K562 (cell line): ENCODE results near the gene TRNAU1AP. TPM values are rescaled to one million over a fixed set of nuclear protein-coding genes. Genes with fewer than 3 reads are reported as not detected.

Experiments
- ATAC-seq: fragments of 200-7000 bp; cut with Tn5 transposase; 3 replicates; pipeline ENCODE4 v1.9.1; 2020; ENCODE audit warnings: moderate library complexity
- BruUV-seq: library from RNA; stranded (reverse); fragments of 400-500 nt; replicated peaks from 2 replicates; lab custom pipeline; 2021; lab: Mats Ljungman, UMichigan
- CTCF ChIA-PET: fragments of 300-600 bp; formaldehyde crosslinking; extraction: SDS; loops from one replicate; lab custom pipeline; 2021; ENCODE audit warnings: low intra/inter-chr PET ratio; lab: Yijun Ruan, JAX
- POLR2A ChIA-PET: fragments of 300-600, 350-650 bp; sonication (Branson Sonifier 250); formaldehyde crosslinking; extraction: SDS; loops from one replicate; lab custom pipeline; 2021; ENCODE audit warnings: antibody characterized with exemption, inconsistent platforms; lab: Yijun Ruan, JAX
- DNase-seq, 4 experiments: peaks; one replicate each; pipeline versions ENCODE4 v3.0.0 to v3.0.0-alpha.2; 2011 to 2018; ENCODE audit warnings: low spot score in 3 of 4, mixed read lengths in 3 of 4; ENCODE audit errors: extremely low read depth in 1 of 4
- FAIRE-seq: peaks from 2 replicates; lab custom pipeline; 2011; peaks lifted over from hg19 to GRCh38; lab: Jason Lieb, UNC
- H2AFZ ChIP-seq: 2 replicates; pipeline ENCODE4 v1.6.0; 2011; ENCODE audit warnings: low read depth, low read length, control low read depth, inconsistent platforms
- H3K27ac ChIP-seq: fragments of 200-600 bp; 3 replicates; pipeline ENCODE4 v1.8.0; 2011; ENCODE audit warnings: low read depth, mild to moderate bottlenecking, control low read depth, inconsistent platforms, low read length, moderate library complexity, mixed read lengths; ENCODE audit errors: extremely low read depth
- H3K27me3 ChIP-seq, 2 experiments: fragments of 300-600 bp in 1 of 2; 2 replicates in 1 of 2; 3 replicates in 1 of 2; pipeline versions ENCODE4 v1.6.0 to v1.8.0; 2011; ENCODE audit warnings: inconsistent platforms in 2 of 2, low read length in 2 of 2, mild to moderate bottlenecking in 1 of 2, mixed read lengths in 1 of 2, moderate library complexity in 1 of 2; ENCODE audit not compliant: control insufficient read depth in 2 of 2, insufficient read depth in 2 of 2
- H3K36me3 ChIP-seq: fragments of 300-600 bp; 3 replicates; pipeline ENCODE4 v1.8.0; 2011; ENCODE audit warnings: mild to moderate bottlenecking, low read length, inconsistent platforms; ENCODE audit not compliant: control insufficient read depth, insufficient read depth
- H3K4me1 ChIP-seq, 2 experiments: fragments of 200-600 bp in 1 of 2; replicated peaks in 1 of 2; 2 replicates in 1 of 2; 3 replicates in 1 of 2; pipeline versions ENCODE4 v1.5.1 to v1.8.0; 2011; ENCODE audit warnings: inconsistent platforms in 2 of 2, low read length in 2 of 2, mild to moderate bottlenecking in 1 of 2, mixed read lengths in 1 of 2, moderate library complexity in 1 of 2; ENCODE audit not compliant: control insufficient read depth in 2 of 2, insufficient read depth in 2 of 2
- H3K4me2 ChIP-seq: 2 replicates; pipeline ENCODE4 v1.6.1; 2011; ENCODE audit warnings: low read length, control low read depth, inconsistent platforms, mixed read lengths; ENCODE audit not compliant: insufficient read depth
- H3K4me3 ChIP-seq: fragments of 200-600 bp; sonication (generic), shearing (Covaris generic); 2 replicates; pipeline ENCODE4 v1.5.1; 2016; ENCODE audit warnings: control low read depth, inconsistent platforms
- H3K79me2 ChIP-seq: fragments of 200-600 bp; 3 replicates; pipeline ENCODE4 v1.8.0; 2011; ENCODE audit warnings: low read length, inconsistent platforms; ENCODE audit not compliant: control insufficient read depth, insufficient read depth
- H3K9ac ChIP-seq, 2 experiments: 2 replicates each; pipeline versions ENCODE4 v1.6.0 to v1.6.1; 2011; ENCODE audit warnings: low read depth in 2 of 2, low read length in 2 of 2, control low read depth in 1 of 2, inconsistent platforms in 1 of 2, mild to moderate bottlenecking in 1 of 2, mixed read lengths in 1 of 2; ENCODE audit not compliant: insufficient read depth in 1 of 2
- H3K9me1 ChIP-seq: one replicate; pipeline ENCODE4 v1.6.0; 2011; ENCODE audit warnings: inconsistent platforms, mild to moderate bottlenecking, low read length, moderate library complexity; ENCODE audit not compliant: control insufficient read depth, insufficient read depth
- H3K9me3 ChIP-seq: replicated peaks from 2 replicates; pipeline ENCODE4 v1.5.1; 2011; ENCODE audit warnings: low read depth, low read length, inconsistent platforms; ENCODE audit not compliant: control insufficient read depth, insufficient read depth
- H4K20me1 ChIP-seq: replicated peaks from 2 replicates; pipeline ENCODE4 v1.6.1; 2011; ENCODE audit warnings: low read length, inconsistent platforms, mixed read lengths; ENCODE audit not compliant: control insufficient read depth, insufficient read depth
- ARNT ChIP-seq, 2 experiments: fragments of 450-650 bp; IDR thresholded peaks; 2 replicates each; pipeline ENCODE4 v1.6.1; 2016; ENCODE audit warnings: mild to moderate bottlenecking in 1 of 2
- ATF1 ChIP-seq, 2 experiments: fragments of 450-650 bp in 1 of 2; IDR thresholded peaks; 2 replicates each; pipeline ENCODE4 v1.6.1; 2016; ENCODE audit warnings: missing compliant biosample characterization in 1 of 2, missing genetic modification characterization in 1 of 2
- GTF3C2 ChIP-seq: IDR thresholded peaks from 3 replicates; pipeline ENCODE4 v1.6.1; 2011; ENCODE audit warnings: borderline replicate concordance, mild to moderate bottlenecking, moderate library complexity; ENCODE audit not compliant: insufficient read length; ENCODE audit errors: extremely low read depth
- KLF16 ChIP-seq: IDR thresholded peaks from 2 replicates; pipeline ENCODE4 v1.6.1; 2016; ENCODE audit warnings: antibody characterized with exemption
- MAZ ChIP-seq, 2 experiments: fragments of 450-650 bp in 1 of 2; sonication (generic) in 1 of 2; formaldehyde crosslinking; IDR thresholded peaks in 1 of 2; conservative IDR thresholded peaks in 1 of 2; 2 replicates each; pipeline versions ENCODE4 v1.4.0 to v1.5.0; 2020; ENCODE audit warnings: mild to moderate bottlenecking in 1 of 2, missing genetic modification reagents in 1 of 2
- TCF3 ChIP-seq: sonication (generic); formaldehyde crosslinking; IDR thresholded peaks from 2 replicates; pipeline ENCODE4 v1.4.0; 2020; ENCODE audit warnings: mild to moderate bottlenecking, missing genetic modification reagents
- ZBTB34 ChIP-seq: fragments of 250-450 bp; sonication (Bioruptor Pico); IDR thresholded peaks from 2 replicates; pipeline ENCODE4 v1.8.0; 2021; ENCODE audit warnings: mild to moderate bottlenecking, moderate library complexity
- WGBS: fragments of 100-300 bp; shearing (Covaris generic); methylation state at CpG from one replicate; pipeline ENCODE4 v1.1.6; 2016; ENCODE audit warnings: low coverage, mixed read lengths; ENCODE audit not compliant: insufficient coverage; ENCODE audit errors: missing lambda C conversion rate; 5-methylcytosine and 5-hydroxymethylcytosine counted together
- in situ Hi-C: fragments of 300-500 bp; cut with MboI; formaldehyde crosslinking; loops from 4 replicates; pipeline ENCODE4 v1.15.0; 2018; ENCODE audit warnings: inconsistent platforms, mixed read lengths
- intact Hi-C: fragments of 100-400 bp; cut with micrococcal nuclease; formaldehyde crosslinking; loops from 2 replicates; pipeline ENCODE4 v1.14.2; 2022
- polyA plus RNA-seq, 8 experiments: library from polyadenylated mRNA; depleted of rRNA in 4 of 8; stranded (reverse) in 5 of 8; unstranded in 3 of 8; fragments of >200 nt; fragmentation: Nextera tagmentation in 2 of 8; fragmentation: Illumina TruSeq in 1 of 8; extraction: Ambion mirVana in 2 of 8; extraction: Trizol in 1 of 8; gene quantifications; 2 replicates each; pipeline versions ENCODE4 v1.2.1 to v1.2.3, GENCODE V29; 2011 to 2014; ENCODE audit warnings: inconsistent platforms in 1 of 8, missing spikeins in 1 of 8
- total RNA-seq, 7 experiments: library from RNA; depleted of rRNA in 6 of 7; stranded (reverse); fragments of >200 nt in 6 of 7; fragmentation: Illumina TruSeq in 2 of 7; extraction: Trizol in 2 of 7; gene quantifications; 2 replicates each; pipeline versions ENCODE4 v1.2.1 to v1.2.3, GENCODE V29; 2011 to 2021; ENCODE audit warnings: low replicate concordance in 1 of 7

The TRNAU1AP gene
- total and polyA plus RNA-seq, 9 of the 15 experiments (the other 6 are each of a cell fraction or from before 2014, with no cell fraction given), result 34.9 to 110 (median 46.3) TPM

- peak; percentile 91 for FAIRE-seq
- Histone ChIP-seq H3K79me2 (no peaks in the 10 kb centered on the region), H3K9ac (no peak overlapping the region), H3K9me1 (no peaks in the 10 kb centered on the region), H3K4me3 (no peak overlapping the region), H4K20me1 (no peaks in the 10 kb centered on the region), H3K9me3 (no peaks in the 10 kb centered on the region), H3K27ac (no peak overlapping the region), H2AFZ (no peak overlapping the region), H3K4me2 (no peak overlapping the region), H3K4me1 (no peaks in the 10 kb centered on the region), H3K36me3 (peaks cover 52% of the 10 kb centered on the region; the same call in 2 of the 3 replicates), H3K27me3 (no peaks in the 10 kb centered on the region)
- ChIA-PET POLR2A (interaction anchor here (0.6 to 7.3 kb wide), 24 partner anchors 9 to 372 kb away, joined by 3 to 81 read pairs (median 4); partner anchors contain the start of genes RCC1, RNU11 and TAF12), CTCF (interaction anchor here (0.7 to 3.5 kb wide), 11 partner anchors 24 to 894 kb away, joined by 3 to 56 read pairs (median 4); no protein-coding TSS in a partner anchor)
- WGBS, result 50% methylated on average over 15 of the region's 15 CpGs
- intact Hi-C loops, result loop anchor here (1.0 to 5.0 kb wide), 6 partner anchors 50 to 510 kb away; partner anchors contain the start of gene TRNAU1AP
- in situ Hi-C loops, result loop anchor here (5.0 kb wide), 2 partner anchors 85 to 195 kb away; no protein-coding TSS in a partner anchor
- BruUV-seq, result TSS peak; percentile 20
- ATAC-seq, result peak; percentile 91
- peak; percentile 67 to 86 (median 73) for DNase-seq
- TF ChIP-seq GTF3C2 (no peak), ATF1 (CRISPR knock-in tag; IDR thresholded peaks at IDR 0.05) (no peak), ATF1 (tag; IDR thresholded peaks at IDR 0.05) (peak; percentile 26; the same call in 1 of the 2 replicates), ARNT (IDR thresholded peaks at IDR 0.05) (peak; percentile 47 to 76; a peak in 1 of 4 replicates), KLF16 (peak; percentile 46; the same call in 1 of the 2 replicates), MAZ (CRISPR knock-in tag; conservative IDR thresholded peaks at IDR 0.05 in 1 of 2, IDR thresholded peaks at IDR 0.05 in 1 of 2) (peak in 1 of 2 experiments; percentile 27; a peak in 1 of 4 replicates), ZBTB34 (CRISPR knock-in tag) (no peak), TCF3 (CRISPR knock-in tag) (no peak)
These were observed 49.9 kb downstream of the TRNAU1AP start for GRCh38 chr1:28602536-28603439.
